ENCODE measurements around the gene RND1. TPM values are rescaled to one million over a fixed set of nuclear protein-coding genes. Genes with fewer than 3 reads are reported as not detected.

The RND1 gene
- total and polyA plus RNA-seq, 2 of the 8 experiments (the other 6 are each of a cell fraction or from before 2014, with no cell fraction given) = 15.8 to 17.1 TPM

DNA sequence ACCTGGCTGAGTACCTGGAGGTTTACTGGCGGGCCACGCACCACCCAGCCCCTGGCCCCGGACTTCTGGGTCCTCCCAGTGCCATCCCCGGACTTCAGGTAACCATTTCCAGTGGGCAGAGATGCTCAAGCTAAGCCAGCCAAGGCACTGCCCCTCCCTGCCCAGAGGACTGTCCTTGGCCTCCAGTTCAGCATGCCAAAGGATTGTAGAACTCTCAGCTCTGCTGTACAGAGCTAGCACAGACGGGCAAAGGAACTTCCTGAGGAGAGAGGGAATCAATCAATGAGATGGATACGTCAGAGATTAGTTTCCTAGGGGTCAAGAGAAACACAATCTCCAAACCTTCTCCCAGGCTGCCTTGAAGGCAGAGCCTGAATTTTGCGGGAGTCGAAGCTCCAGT lies 38.6 kb downstream of the RND1 start:
- Histone ChIP-seq H4K91ac (replicated peaks; ENCODE audit: insufficient read length, low read length) (no peak overlapping the region), H2BK5ac (ENCODE audit: low read depth, low read length) (no peak overlapping the region), H2BK15ac (ENCODE audit: low read length) (no peak overlapping the region), H4K20me1 (replicated peaks in 1 of 2; ENCODE audit: control insufficient read depth in 1 of 2, insufficient read depth in 2 of 2, low read length in 2 of 2) (peaks cover 5 to 15% of the 10 kb centered on the region in 2 experiments), H2BK120ac (replicated peaks; ENCODE audit: low read depth, low read length) (no peak overlapping the region), H3K27ac (ENCODE audit: low read depth, low read length) (no peak overlapping the region), H2BK20ac (ENCODE audit: low read length) (no peak overlapping the region), H3K23ac (ENCODE audit: insufficient read length) (no peak overlapping the region), H3K79me1 (ENCODE audit: low read depth, low read length) (no peaks in the 10 kb centered on the region), H4K5ac (ENCODE audit: insufficient read length, low read depth, low read length) (no peak overlapping the region), H3K4me1 (replicated peaks in 1 of 4; ENCODE audit: control insufficient read depth in 3 of 4, insufficient read depth in 4 of 4, low read length in 3 of 4) (peaks cover 0 to 4% (median 0%) of the 10 kb centered on the region in 4 experiments; a peak in 1 of 7 replicates), H3K9me3 (ENCODE audit: insufficient read depth in 2 of 2, low read depth in 1 of 2, low read length in 1 of 2) (no peaks in the 10 kb centered on the region), H3K4me3 (ENCODE audit: extremely low read depth in 1 of 4, insufficient read depth in 2 of 4, low read depth in 3 of 4, low read length in 4 of 4) (no peak overlapping the region), H3K9ac (replicated peaks in 1 of 4; ENCODE audit: extremely low read depth in 1 of 4, low read depth in 3 of 4, low read length in 3 of 4) (no peak overlapping the region), H4K8ac (ENCODE audit: extremely low read depth, insufficient read depth, low read length) (no peak overlapping the region), H3K14ac (ENCODE audit: insufficient read length) (no peak overlapping the region), H3K79me2 (ENCODE audit: control insufficient read depth in 1 of 2, insufficient read depth in 2 of 2, low read length in 2 of 2) (no peaks in the 10 kb centered on the region), H3K23me2 (ENCODE audit: low read depth, low read length) (peaks cover 3% of the 10 kb centered on the region; the same call in 1 of the 2 replicates), H3K18ac (ENCODE audit: extremely low read depth, low read length) (no peak overlapping the region), H3K4ac (replicated peaks; ENCODE audit: insufficient read length, low read depth, low read length) (no peak overlapping the region), H2AK5ac (ENCODE audit: low read depth, low read length) (no peak overlapping the region), H3K4me2 (ENCODE audit: insufficient read depth in 1 of 2, low read depth in 2 of 2, low read length in 2 of 2) (no peak overlapping the region), H2BK12ac (ENCODE audit: low read depth, low read length) (no peak overlapping the region), H3K56ac (replicated peaks; ENCODE audit: insufficient read length, low read depth, low read length) (no peak overlapping the region), H3K27me3 (replicated peaks in 1 of 4; ENCODE audit: control insufficient read depth in 3 of 4, extremely low read depth in 1 of 4, insufficient read depth in 3 of 4, low read length in 3 of 4) (no peaks in the 10 kb centered on the region), H3K36me3 (ENCODE audit: control insufficient read depth in 2 of 4, insufficient read depth in 4 of 4, low read length in 3 of 4) (peaks cover 26 to 46% (median 39%) of the 10 kb centered on the region in 4 experiments), H2AFZ (ENCODE audit: low read length) (no peak overlapping the region)
- WGBS, 2 experiments (ENCODE audit: extremely low coverage in 1 of 2, insufficient coverage in 1 of 2, insufficient read length in 1 of 2, insufficient replicate concordance in 2 of 2, low coverage in 1 of 2, low lambda C conversion rate in 2 of 2, missing lambda C conversion rate in 1 of 2) = 87% methylated on average over 8 of the region's 8 CpGs; no CpG with 5 or more reads in 1 of the 2 experiments
- POLR2A ChIA-PET (ENCODE audit: partially characterized antibody) = interaction anchor here (0.8 to 8.3 kb wide), 8 partner anchors 11 to 223 kb away, joined by 3 to 48 read pairs (median 5); partner anchors contain the start of genes DDX23 and RND1
- TF ChIP-seq RFX5 (IDR thresholded peaks at IDR 0.05; ENCODE audit: borderline replicate concordance, low read depth, low read length) (no peak), SP4 (IDR thresholded peaks at IDR 0.05; ENCODE audit: low read length) (no peak), JUND (IDR thresholded peaks at IDR 0.05; ENCODE audit: low read length) (no peak), EZH2 (IDR thresholded peaks at IDR 0.05; ENCODE audit: low read depth, low read length, severe bottlenecking) (no peak), CHD2 (IDR thresholded peaks at IDR 0.05; ENCODE audit: low read length) (no peak), SIX5 (IDR thresholded peaks at IDR 0.05; ENCODE audit: low read depth, low read length) (no peak), SUZ12 (IDR thresholded peaks at IDR 0.05; ENCODE audit: low read length) (no peak), TAF7 (optimal IDR thresholded peaks at IDR 0.05; ENCODE audit: borderline replicate concordance, low read depth, low read length) (no peak), HDAC6 (IDR thresholded peaks at IDR 0.05; ENCODE audit: low read depth, low read length) (no peak), CEBPB (IDR thresholded peaks at IDR 0.05; ENCODE audit: low read depth, low read length) (no peak)
- TF ChIP-seq, protein P1, sequence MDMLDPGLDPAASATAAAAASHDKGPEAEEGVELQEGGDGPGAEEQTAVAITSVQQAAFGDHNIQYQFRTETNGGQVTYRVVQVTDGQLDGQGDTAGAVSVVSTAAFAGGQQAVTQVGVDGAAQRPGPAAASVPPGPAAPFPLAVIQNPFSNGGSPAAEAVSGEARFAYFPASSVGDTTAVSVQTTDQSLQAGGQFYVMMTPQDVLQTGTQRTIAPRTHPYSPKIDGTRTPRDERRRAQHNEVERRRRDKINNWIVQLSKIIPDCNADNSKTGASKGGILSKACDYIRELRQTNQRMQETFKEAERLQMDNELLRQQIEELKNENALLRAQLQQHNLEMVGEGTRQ (IDR thresholded peaks at IDR 0.05; ENCODE audit: low read length) = no peak
- FAIRE-seq (no peak), DNase-seq (ENCODE audit: low read depth in 1 of 2, low spot score in 2 of 2) (no peak)
- CTCF ChIA-PET (ENCODE audit: partially characterized antibody) = interaction anchor here (0.5 to 10.1 kb wide), 14 partner anchors 9 to 217 kb away, joined by 3 to 121 read pairs (median 4); partner anchors contain the start of genes CACNB3 and WNT1
